ENCODE measurements around the gene HTR6.

Gene HTR6

GRCh38 chr1:19656134-19656779 lies 8.4 kb upstream of the HTR6 start:
- no peak for DNase-seq (ENCODE audit: extremely low spot score)
- TF ChIP-seq FOXM1 (IDR thresholded peaks at IDR 0.05; ENCODE audit: borderline replicate concordance) (no peak), NFRKB (IDR thresholded peaks at IDR 0.05) (no peak), ZNF384 (IDR thresholded peaks at IDR 0.05) (no peak), ARNT (IDR thresholded peaks at IDR 0.05) (no peak), FOXK2 (IDR thresholded peaks at IDR 0.05) (no peak), SP1 (IDR thresholded peaks at IDR 0.05) (no peak), LEF1 (IDR thresholded peaks at IDR 0.05; ENCODE audit: borderline replicate concordance) (no peak), PKNOX1 (IDR thresholded peaks at IDR 0.05) (no peak), ELF4 (IDR thresholded peaks at IDR 0.05) (no peak), TARDBP (IDR thresholded peaks at IDR 0.05) (no peak), L3MBTL2 (conservative IDR thresholded peaks at IDR 0.05) (no peak), CTBP1 (IDR thresholded peaks at IDR 0.05; ENCODE audit: borderline replicate concordance) (no peak), SUZ12 (IDR thresholded peaks at IDR 0.05) (no peak), HDGF (IDR thresholded peaks at IDR 0.05; ENCODE audit: borderline replicate concordance) (no peak), BHLHE40 (IDR thresholded peaks at IDR 0.05; ENCODE audit: borderline replicate concordance) (no peak), FOXA1 (IDR thresholded peaks at IDR 0.05) (no peak)
- ChIA-PET CTCF (no interaction called here), POLR2A (no interaction called here)

GRCh38 chr1:19656780-19657466 lies 7.8 kb upstream of the HTR6 start:
- POLR2A ChIA-PET = interaction anchor here (0.6 kb wide), 1 partner anchor 74 kb away, joined by 4 read pairs; no protein-coding TSS in a partner anchor
- CTCF ChIA-PET = no interaction called here
- TF ChIP-seq NFRKB (IDR thresholded peaks at IDR 0.05) = no peak
- TF ChIP-seq BHLHE40 (IDR thresholded peaks at IDR 0.05; ENCODE audit: borderline replicate concordance) = no peak
- no peak for TF ChIP-seq FOXK2 (IDR thresholded peaks at IDR 0.05)
- no peak for TF ChIP-seq TARDBP (IDR thresholded peaks at IDR 0.05)
- no peak for TF ChIP-seq CTBP1 (IDR thresholded peaks at IDR 0.05; ENCODE audit: borderline replicate concordance)
- no peak for TF ChIP-seq ELF4 (IDR thresholded peaks at IDR 0.05)
- TF ChIP-seq PKNOX1 (IDR thresholded peaks at IDR 0.05) = no peak
- no peak for TF ChIP-seq FOXA1 (IDR thresholded peaks at IDR 0.05)
- TF ChIP-seq SUZ12 (IDR thresholded peaks at IDR 0.05) = no peak
- DNase-seq (ENCODE audit: extremely low spot score) = no peak

GRCh38 chr1:19657511-19657910 lies 7.2 kb upstream of the HTR6 start:
- CTCF ChIA-PET = no interaction called here
- TF ChIP-seq CTBP1 (IDR thresholded peaks at IDR 0.05; ENCODE audit: borderline replicate concordance) (no peak), ZNF384 (IDR thresholded peaks at IDR 0.05) (no peak), PKNOX1 (IDR thresholded peaks at IDR 0.05) (no peak), FOXA1 (IDR thresholded peaks at IDR 0.05) (no peak), ELF4 (IDR thresholded peaks at IDR 0.05) (no peak), BHLHE40 (IDR thresholded peaks at IDR 0.05; ENCODE audit: borderline replicate concordance) (no peak), TARDBP (IDR thresholded peaks at IDR 0.05) (no peak), HDGF (IDR thresholded peaks at IDR 0.05; ENCODE audit: borderline replicate concordance) (no peak), NFRKB (IDR thresholded peaks at IDR 0.05) (no peak), SP1 (IDR thresholded peaks at IDR 0.05) (no peak), ARNT (IDR thresholded peaks at IDR 0.05) (no peak), FOXK2 (IDR thresholded peaks at IDR 0.05) (no peak)
- DNase-seq (ENCODE audit: extremely low spot score) = no peak
- POLR2A ChIA-PET = interaction anchor here (0.6 kb wide), 1 partner anchor 74 kb away, joined by 4 read pairs; no protein-coding TSS in a partner anchor

- ChIA-PET POLR2A (no interaction called here), CTCF (no interaction called here)
- DNase-seq (ENCODE audit: extremely low spot score) = no peak
- TF ChIP-seq ZNF384 (IDR thresholded peaks at IDR 0.05) (no peak), PKNOX1 (IDR thresholded peaks at IDR 0.05) (no peak), LEF1 (IDR thresholded peaks at IDR 0.05; ENCODE audit: borderline replicate concordance) (no peak), FOXA1 (IDR thresholded peaks at IDR 0.05) (no peak), ELF4 (IDR thresholded peaks at IDR 0.05) (no peak), FOXM1 (IDR thresholded peaks at IDR 0.05; ENCODE audit: borderline replicate concordance) (no peak), HDGF (IDR thresholded peaks at IDR 0.05; ENCODE audit: borderline replicate concordance) (no peak), TARDBP (IDR thresholded peaks at IDR 0.05) (no peak), BHLHE40 (IDR thresholded peaks at IDR 0.05; ENCODE audit: borderline replicate concordance) (no peak), SP1 (IDR thresholded peaks at IDR 0.05) (no peak), CTBP1 (IDR thresholded peaks at IDR 0.05; ENCODE audit: borderline replicate concordance) (no peak), SUZ12 (IDR thresholded peaks at IDR 0.05) (no peak), FOXK2 (IDR thresholded peaks at IDR 0.05) (no peak), ARNT (IDR thresholded peaks at IDR 0.05) (no peak), L3MBTL2 (conservative IDR thresholded peaks at IDR 0.05) (no peak), NFRKB (IDR thresholded peaks at IDR 0.05) (no peak)
These were observed 6.5 kb upstream of the HTR6 start for GRCh38 chr1:19658186-19658585.

- POLR2A ChIA-PET = interaction anchor here (1.6 kb wide), 1 partner anchor 43 kb away, joined by 6 read pairs; no protein-coding TSS in a partner anchor
- CTCF ChIA-PET = interaction anchor here (0.6 to 4.4 kb wide), 22 partner anchors 8 to 509 kb away, joined by 3 to 53 read pairs (median 3); no protein-coding TSS in a partner anchor
- no peak for TF ChIP-seq FOXA1 (IDR thresholded peaks at IDR 0.05)
- TF ChIP-seq L3MBTL2 (conservative IDR thresholded peaks at IDR 0.05) = no peak
- peak; percentile 91 for TF ChIP-seq ZNF384 (IDR thresholded peaks at IDR 0.05)
- no peak for TF ChIP-seq LEF1 (IDR thresholded peaks at IDR 0.05; ENCODE audit: borderline replicate concordance)
- DNase-seq (ENCODE audit: extremely low spot score) = no peak
These were observed 2.9 kb upstream of the HTR6 start for GRCh38 chr1:19661721-19662228.
